Measurements from ENCODE around the gene SCLY. TPM values are rescaled to one million over a fixed set of nuclear protein-coding genes. Genes with fewer than 3 reads are reported as not detected.
"Not testable (repeated sequence)": the region's sequence is repeated elsewhere in the genome, so short reads cannot be mapped to it uniquely, and the experiment has no call there.

SCLY gene
- polyA plus RNA-seq, 3 donors = 25.2 to 30.8 (median 27.7) TPM

DNA sequence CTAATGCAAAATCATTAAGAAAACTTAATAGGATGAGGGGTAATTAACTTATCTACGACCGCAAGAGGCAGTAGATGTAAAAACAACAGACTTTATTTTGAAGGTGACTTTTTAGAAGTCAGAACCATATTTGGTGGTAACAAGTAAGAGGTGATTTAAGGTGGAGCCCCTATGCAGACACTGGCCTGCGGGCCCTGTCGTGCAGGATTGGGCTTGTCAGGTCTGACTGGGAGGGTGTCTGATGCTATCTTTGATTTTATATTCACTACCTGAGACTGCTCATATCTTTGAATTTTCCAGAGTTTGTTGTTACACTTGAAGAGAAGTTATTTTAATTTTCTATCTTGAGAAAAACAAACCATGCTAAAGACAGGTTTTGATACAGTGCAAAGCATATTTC, 29.1 kb upstream of the SCLY start:
- DNase-seq (ENCODE audit: extremely low read depth in 1 of 11, low read depth in 9 of 11, low spot score in 4 of 11) = no peak

DNA sequence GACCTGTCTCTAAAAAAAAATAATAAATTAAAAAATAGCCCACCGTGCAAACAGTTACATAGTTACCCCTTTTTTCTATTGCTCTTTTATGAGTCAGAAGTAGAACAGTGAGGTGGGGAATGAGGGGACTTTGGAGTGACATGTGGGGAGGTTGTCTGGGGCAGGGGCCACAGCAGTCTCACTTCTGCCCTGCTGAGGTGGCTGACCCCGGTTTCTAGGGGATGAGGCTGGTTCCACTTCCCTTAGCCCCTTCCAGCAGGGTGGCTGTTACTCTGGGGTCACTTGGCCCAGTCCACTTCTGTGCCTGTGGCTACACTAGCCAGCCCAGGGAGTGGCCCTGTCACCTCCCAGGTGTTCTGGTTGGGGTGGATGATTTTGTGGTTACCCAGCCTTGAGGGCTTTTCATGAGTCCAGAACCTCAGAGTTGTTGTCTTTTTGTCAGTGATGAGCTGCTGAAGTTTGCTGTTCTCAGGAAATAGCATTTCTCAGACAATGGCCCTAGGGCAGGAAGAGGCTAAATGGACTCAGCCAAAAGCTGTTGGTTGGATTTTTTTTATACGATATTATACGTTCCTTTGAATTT, 28.0 kb upstream of the SCLY start:
- no peak for DNase-seq (ENCODE audit: extremely low read depth in 1 of 11, low read depth in 9 of 11, low spot score in 4 of 11)

DNA sequence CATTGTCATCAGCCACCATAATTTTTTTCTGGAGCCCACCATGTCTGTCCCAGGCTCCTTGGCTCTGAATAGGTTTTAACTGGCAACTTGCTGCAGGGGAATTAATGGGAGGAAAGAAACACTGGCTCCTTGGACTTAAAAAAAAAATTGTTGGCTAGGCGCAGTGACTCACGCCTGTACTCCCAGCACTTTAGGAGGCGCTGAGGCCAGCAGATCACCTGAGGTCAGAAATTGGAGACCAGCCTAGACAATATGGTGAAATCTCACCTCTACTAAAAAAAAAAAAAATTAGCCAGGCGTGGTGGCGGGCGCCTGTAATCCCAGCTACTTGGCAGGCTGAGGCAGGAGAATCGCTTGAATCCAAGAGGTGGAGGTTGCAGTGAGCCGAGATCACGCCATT, 26.8 kb upstream of the SCLY start:
- DNase-seq (ENCODE audit: extremely low read depth in 1 of 11, low read depth in 9 of 11, low spot score in 4 of 11) = not testable (repeated sequence)

DNA sequence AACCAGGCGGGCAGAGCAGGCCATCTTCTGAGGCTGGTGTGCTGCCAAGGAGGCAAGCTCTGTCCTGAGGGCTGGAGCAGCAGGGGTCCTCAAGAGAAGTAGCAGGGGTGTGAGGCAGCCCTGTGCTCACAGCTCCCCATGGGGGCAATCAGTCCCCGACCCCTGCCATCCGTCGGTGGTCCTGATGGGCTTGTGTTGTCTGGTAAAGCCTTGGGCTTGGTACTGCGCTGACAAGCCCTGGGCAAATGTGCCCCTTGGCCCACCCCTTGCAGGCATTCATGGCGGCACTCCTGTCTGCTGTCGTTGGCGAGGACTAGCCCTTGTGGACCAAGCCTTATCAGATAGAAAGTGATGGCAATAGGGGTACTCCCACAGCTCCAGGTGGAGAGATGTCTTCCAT, 22.6 kb upstream of the SCLY start:
- no peak for DNase-seq (ENCODE audit: extremely low read depth in 1 of 11, low read depth in 9 of 11, low spot score in 4 of 11)

DNA sequence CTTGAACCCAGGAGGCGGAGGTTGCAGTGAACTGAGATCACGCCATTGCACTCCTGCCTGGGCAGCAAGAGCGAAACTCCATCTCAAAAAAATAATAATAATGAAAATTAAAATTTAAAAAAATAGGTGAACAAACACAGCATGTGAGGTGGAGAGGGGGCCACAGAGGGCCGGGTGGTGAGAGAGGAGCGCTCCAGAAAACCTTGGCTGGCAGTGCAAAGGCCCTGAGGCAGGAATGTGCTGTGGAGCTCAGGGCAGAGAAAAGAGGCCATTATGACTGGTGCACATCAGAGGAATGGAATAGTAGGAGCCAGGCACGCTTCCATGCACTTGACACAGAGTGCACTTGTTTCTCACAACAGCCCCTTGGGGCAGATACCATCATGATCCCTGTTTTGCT, 21.6 kb upstream of the SCLY start:
- no peak for DNase-seq (ENCODE audit: extremely low read depth in 1 of 11, low read depth in 9 of 11, low spot score in 4 of 11)

DNA sequence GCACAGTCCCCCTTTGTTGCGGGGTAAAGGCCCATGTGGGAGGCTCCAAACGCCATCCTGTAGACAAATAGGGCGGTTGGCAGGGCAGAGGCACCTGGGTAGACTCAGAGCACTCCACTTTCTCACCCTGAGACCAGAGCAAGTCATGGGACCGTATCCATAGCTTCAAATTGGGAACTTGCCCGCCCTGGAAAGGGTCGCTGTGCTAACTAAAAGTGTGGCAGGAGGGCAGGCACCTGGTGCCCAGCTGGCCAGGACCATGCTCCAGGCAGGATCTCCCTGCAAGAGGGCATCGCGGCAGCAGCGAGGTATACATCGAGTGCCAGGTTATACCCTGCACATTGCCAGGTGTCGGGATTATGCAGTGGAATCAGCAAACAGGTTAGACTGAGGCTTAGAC, 20.8 kb upstream of the SCLY start:
- DNase-seq (ENCODE audit: extremely low read depth in 1 of 11, low read depth in 9 of 11, low spot score in 4 of 11) = no peak

DNA sequence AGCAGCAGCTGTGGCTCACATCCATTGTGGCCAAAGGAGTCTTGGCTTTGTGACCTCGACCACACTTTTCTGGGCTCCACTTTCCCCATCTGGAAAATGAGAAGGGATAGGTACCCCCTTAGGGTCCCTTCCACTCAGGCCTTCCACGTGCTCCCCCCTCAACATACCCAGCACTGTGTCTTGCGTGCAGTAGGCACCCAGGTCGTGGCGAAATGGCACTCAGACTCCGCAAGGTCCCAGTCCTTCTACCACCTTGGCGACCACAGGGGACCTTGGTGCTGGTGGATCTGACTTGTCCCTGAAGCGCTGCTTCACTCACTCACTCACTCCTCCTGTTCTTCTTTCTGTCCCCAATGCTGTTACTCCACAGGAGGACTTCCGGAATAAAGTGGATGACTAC, 19.9 kb upstream of the SCLY start:
- no peak for DNase-seq (ENCODE audit: extremely low read depth in 1 of 11, low read depth in 9 of 11, low spot score in 4 of 11)

DNA sequence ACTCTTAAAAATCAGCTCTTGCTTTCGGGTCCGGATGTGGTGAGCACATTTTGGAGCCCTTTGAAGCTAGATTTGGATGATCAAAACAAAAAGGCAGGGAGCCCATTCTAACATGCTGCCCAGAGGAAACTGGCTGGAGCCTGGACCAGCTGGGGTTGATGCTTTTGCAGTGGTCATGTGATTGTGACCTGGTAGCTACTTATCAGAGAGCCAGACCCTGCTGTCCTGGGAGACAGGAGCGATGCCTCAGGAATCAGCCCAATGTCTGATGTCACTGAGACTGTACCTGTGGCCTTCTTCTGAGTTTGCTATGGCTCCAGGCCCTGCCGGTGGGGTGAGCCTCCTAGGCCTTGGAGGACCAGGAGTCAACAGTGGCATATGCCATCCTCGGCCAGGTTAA, 18.7 kb upstream of the SCLY start:
- no peak for DNase-seq (ENCODE audit: extremely low read depth in 1 of 11, low read depth in 9 of 11, low spot score in 4 of 11)

DNA sequence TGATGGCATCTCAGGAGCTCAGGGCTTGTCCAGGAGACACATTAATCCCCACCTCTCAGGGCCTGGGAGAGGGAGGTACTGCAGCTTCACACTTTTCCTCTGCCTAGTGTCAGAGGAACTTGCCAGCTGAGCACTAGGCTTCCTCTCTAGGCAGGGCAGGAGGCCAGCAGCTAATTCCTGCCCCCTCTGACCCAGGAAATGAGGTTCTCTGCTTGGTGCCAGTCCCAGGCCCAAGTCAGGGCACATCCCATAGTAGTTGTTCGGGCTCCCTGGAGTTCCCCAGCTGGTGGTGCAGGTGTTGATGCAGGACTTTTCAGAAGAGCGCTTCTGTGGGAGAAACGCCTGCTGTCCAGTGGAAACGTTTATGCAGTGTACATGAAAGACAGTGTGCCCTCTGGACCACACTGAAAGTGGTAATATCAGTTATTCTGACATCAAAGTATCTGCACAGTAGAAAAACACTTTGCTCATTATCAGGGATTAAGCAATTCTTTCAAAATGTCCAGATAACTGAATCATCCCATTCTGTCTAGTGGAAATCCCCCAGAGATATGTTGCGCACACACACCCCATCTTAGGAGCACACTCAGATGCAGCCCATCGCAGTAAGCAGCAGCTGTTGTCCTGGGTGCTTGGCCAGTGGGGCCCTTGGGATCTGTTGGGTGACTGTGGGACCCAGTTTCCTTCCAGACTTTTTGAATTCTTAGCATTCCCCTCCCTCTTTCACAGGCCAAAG, 17.8 kb upstream of the SCLY start:
- DNase-seq (ENCODE audit: extremely low read depth in 1 of 11, low read depth in 9 of 11, low spot score in 4 of 11) = no peak

DNA sequence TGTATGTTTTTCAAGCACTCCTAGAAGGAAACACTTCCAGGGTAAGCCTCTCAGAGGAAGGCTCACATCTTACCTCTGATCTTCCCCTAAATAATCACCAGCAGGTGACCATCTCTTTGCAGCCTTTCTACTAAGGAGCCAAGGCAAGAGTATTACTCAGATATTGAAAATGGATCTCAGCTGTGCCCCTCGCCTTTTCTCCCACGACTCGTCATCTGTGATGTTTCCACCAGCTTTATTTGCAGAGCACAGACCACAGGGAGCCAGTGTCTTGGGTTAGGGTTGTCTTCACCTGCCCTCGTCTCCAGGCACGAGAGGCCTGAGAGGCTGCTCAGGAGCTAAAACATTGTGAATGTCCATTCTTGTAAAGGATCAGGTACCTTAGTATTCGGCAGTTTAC, 16.9 kb upstream of the SCLY start:
- no peak for DNase-seq (ENCODE audit: extremely low read depth in 1 of 11, low read depth in 9 of 11, low spot score in 4 of 11)

DNA sequence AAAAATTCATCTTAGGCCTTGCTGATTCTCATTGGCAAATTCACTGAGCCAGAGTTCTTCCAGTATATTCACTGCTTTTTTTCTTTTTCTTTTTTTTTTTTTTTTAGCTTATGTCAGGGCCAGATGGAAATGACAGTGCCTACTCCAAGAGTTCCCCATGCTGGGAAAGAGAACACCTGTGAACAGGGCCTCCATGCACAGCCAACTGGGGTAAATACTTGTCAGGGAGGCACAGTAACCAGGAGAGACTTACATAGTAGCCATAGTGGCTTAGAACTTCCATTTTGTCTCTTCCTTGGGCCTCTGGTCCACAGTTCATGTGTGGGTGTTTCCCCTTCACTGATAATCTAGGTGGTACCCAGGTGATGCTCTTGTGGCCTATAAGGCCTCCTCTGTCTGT, 15.2 kb upstream of the SCLY start:
- DNase-seq (ENCODE audit: extremely low read depth in 1 of 11, low read depth in 9 of 11, low spot score in 4 of 11) = no peak

DNA sequence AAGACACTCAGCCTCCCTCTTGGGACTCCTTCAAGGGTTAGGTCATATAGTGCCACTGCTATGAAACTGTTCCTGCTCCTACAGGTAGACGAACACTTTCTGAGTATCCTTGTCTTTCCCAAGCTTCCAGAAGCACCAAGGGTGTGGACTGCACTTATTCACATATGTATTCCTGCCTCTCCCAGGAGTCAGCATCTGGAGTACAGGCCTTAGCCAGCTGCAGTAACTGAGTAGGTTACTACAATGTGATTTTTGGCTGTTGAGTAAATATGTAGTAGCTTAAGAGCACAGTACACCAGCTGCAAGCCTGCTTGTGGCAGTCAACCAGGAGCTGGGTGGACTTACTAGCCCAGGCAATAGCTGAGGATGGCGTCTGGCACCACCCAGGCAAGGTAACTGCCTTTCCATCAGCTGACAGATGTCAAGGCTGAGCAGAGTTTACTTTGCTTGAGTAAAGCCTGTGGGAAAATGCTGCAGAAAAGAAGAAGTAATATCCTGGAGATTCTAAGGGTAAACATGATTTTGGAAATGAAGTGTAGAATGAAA, 14.0 kb upstream of the SCLY start:
- no peak for DNase-seq (ENCODE audit: extremely low read depth in 1 of 11, low read depth in 9 of 11, low spot score in 4 of 11)

DNA sequence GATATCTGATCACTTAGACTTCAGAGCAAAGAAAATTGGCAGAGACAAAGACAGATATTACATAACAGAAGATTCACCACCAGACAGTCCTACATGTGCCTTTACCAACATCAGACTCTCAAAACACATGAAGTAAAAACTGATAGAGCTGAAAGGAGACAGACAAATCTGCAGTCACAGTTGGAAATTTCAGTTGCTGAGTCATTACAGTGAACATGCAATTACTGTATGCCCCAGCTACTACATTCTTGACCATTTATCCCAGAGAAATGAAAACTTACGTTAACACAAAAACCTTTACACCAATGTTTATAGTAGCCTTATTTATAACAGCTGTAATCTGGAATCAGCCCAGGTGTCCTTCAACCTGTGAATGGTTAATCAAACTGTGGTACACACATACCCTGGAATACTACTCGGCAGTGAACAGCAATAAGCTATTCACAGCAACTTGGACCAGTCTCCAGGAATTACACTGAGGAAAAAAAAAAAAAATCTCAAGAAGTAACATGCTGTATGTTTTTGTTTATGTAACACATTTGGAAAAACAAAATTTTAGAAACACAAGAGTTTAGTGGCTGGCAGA, 7.5 kb upstream of the SCLY start:
- DNase-seq (ENCODE audit: extremely low read depth in 1 of 11, low read depth in 9 of 11, low spot score in 4 of 11) = no peak

DNA sequence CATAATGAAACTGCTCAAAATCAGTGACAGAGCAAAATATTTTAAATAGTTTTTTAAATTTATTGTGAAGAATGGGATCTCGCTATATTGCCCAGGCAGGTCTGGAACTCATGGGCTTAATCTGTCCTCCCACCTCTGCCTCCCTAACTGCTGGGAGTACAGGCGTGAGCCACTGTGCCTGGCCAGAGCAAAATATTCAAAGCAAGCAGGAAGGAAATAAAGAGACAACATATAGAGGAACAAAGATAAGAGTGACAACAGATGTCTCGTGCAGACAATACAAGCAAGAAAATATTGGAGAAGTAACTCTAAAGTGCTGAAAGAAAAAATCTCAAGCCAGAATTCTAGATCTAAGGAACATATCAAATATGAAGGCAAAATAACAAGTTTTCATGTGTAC, 5.0 kb upstream of the SCLY start:
- DNase-seq (ENCODE audit: extremely low read depth in 1 of 11, low read depth in 9 of 11, low spot score in 4 of 11) = no peak

DNA sequence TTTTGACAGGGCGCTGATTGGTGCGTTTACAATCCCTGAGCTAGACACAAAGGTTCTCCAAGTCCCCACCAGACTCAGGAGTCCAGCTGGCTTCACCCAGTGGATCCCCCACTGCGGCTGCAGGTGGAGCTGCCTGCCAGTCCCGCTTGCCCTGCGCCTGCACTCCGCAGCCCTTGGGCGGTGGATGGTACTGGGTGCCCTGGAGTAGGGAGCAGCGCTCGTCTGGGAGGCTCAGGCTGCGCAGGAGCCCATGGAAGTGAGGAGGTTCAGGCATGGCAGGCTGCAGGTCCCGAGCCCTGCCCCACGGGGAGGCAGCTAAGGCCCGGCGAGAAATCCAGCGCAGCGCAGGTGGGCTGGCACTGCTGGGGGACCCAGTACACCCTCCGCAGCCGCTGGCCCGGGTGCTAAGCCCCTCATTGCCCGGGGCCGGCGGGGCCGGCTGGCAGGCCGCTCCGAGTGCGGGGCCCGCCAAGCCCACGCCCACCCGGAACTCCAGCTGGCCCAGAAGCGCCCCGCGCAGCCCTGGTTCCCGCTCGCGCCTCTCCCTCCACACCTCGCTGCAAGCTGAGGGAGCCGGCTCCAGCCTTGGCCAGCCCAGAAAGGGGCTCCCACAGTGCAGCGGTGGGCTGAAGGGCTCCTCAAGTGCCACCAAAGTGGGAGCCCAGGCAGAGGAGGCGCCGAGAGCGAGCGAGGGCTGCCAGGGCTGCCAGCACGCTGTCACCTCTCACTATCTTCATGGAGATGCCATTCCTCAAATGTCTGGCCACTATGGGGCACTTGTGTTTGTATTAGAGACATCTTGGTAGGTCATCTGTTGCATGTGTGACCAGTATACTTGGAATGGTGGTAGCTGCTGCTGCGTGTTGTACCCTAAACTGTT, 2.9 kb upstream of the SCLY start:
- DNase-seq (ENCODE audit: extremely low read depth in 1 of 11, low read depth in 9 of 11, low spot score in 4 of 11) = not testable (repeated sequence)

DNA sequence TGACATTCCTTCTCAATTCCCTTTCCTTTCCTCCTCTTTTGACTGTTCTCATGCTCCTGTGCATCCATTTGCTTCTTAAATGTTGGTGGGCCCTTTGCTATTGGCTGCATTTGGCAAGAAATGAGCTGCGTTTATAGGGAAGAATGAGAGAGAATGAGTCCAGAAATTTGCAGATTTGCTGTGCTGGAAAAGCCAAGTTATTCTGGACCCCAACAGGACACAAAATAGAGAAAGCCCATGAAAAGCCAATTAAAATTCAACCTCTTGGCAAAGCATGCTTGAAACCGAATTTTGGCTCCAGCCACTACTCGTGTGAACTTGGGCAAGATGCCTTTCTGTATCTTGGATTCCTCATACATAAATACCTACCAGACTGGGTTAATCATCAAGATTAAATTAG, 1.3 kb upstream of the SCLY start:
- no peak for DNase-seq (ENCODE audit: extremely low read depth in 1 of 11, low read depth in 9 of 11, low spot score in 4 of 11)

DNA sequence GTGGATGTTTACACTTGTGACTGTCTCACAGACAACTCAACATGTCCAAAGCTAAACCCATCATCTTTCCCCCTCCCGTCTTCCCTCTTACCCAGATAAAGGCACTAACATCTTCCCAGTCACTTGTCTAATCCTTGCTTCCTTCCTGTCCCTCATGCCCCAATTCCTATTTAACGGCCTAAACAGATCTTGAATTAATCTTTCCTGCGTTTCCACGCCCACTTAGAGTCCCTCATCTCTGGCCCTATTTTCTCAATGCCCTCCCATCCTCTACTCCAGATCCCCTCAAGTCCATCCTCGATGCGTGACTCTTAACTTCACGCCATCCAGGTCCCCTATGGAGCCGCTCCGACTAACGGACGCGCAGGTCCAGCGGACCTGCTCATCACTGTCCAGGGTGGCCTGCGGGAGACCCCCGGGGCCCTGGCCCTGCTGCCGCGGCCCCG, 682 bp upstream of the SCLY start:
- peak in 2 of 11 donors; percentile 4 to 47 for DNase-seq (ENCODE audit: extremely low read depth in 1 of 11, low read depth in 9 of 11, low spot score in 4 of 11)

DNA sequence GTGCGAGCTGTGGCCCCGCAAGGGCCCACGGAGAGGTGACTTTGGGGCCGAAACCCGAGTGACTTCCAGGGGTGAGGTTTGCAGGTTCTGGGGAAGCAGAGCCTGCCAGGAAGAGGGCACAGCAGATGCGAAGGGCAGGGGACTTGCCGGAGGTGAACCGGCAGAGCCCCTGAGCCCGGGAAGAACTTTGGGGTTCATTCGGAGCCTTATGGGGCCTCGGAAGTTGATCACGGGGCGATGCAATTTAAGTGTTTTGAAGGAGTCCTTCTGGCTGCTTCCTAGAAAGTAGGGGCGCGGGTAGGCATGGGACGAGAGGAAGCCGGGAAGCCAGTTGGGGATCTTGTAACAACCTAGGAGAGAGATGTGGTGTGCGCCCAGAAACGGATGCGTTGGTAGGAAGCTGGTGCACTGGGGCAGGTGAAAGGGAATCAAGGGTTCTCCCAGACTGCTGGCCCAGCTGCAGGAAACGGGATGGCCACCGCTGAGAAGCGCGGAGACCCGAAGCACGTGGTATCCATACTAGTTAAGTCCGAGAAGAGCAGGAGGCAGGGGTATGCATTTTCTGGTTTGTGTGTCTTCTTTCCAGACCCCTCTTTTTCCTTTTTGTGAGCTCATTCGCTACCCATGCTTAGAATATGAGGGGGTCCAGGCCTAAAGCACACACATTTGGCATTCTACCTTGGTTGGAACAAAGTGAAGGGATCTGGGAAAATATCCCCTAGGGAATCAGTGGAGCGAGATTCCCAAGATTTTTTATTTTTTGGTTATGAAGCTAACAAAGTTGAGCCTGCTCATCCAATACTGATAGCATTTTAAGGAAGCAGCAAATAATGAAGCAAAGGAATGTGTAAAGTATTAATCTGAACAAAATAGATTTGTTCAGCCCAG, 758 bp downstream of the SCLY start:
- peak in 8 of 11 donors; percentile 8 to 29 (median 16) for DNase-seq (ENCODE audit: extremely low read depth in 1 of 11, low read depth in 9 of 11, low spot score in 4 of 11)

All from renal cortex interstitium (tissue), 11 donors.